GM12878 (cell line): ENCODE measurements around the gene BIVM. TPM values are rescaled to one million over a fixed set of nuclear protein-coding genes. Genes with fewer than 3 reads are reported as not detected.

Experiments
- ATAC-seq: fragments of 200-7000 bp; cut with Tn5 transposase; 3 replicates; pipeline ENCODE4 v1.9.1; 2020; ENCODE audit warnings: mild to moderate bottlenecking, moderate library complexity
- BruUV-seq: library from RNA; stranded (reverse); fragments of 400-500 nt; replicated peaks from 2 replicates; lab custom pipeline; 2021; lab: Mats Ljungman, UMichigan
- CTCF ChIA-PET: fragments of 300-600 bp; sonication (Branson Sonifier 250); formaldehyde crosslinking; extraction: SDS; loops from one replicate; lab custom pipeline; 2021; ENCODE audit warnings: inconsistent platforms; lab: Yijun Ruan, JAX
- POLR2A ChIA-PET: fragments of 350-600 bp; formaldehyde crosslinking; extraction: SDS; loops from one replicate; lab custom pipeline; 2021; ENCODE audit warnings: inconsistent platforms; lab: Charles Lee
- RAD21 ChIA-PET: fragments of 300-600 bp; sonication (Branson Sonifier 250); formaldehyde crosslinking; loops from one replicate; lab custom pipeline; 2023; ENCODE audit warnings: antibody characterized with exemption; ENCODE audit not compliant: unreplicated experiment; lab: Charles Lee
- SMC1A ChIA-PET: fragments of 300-600 bp; sonication (Branson Sonifier 250); formaldehyde crosslinking; loops from one replicate; lab custom pipeline; 2023; ENCODE audit not compliant: unreplicated experiment, uncharacterized antibody; lab: Charles Lee
- DNase-seq: peaks from one replicate; pipeline ENCODE4 v3.0.0-alpha.2; 2011; ENCODE audit warnings: low read depth, low spot score
- FAIRE-seq: peaks from 3 replicates; lab custom pipeline; 2011; peaks lifted over from hg19 to GRCh38; lab: Jason Lieb, UNC
- H2AFZ ChIP-seq: 2 replicates; pipeline ENCODE4 v1.6.0; 2011; ENCODE audit warnings: low read depth, low read length, control low read depth; ENCODE audit not compliant: control insufficient read depth
- H3K27ac ChIP-seq: 2 replicates; pipeline ENCODE4 v1.5.1; 2011; ENCODE audit warnings: control low read depth; ENCODE audit not compliant: control insufficient read depth, insufficient read depth
- H3K27me3 ChIP-seq, 2 experiments: replicated peaks in 1 of 2; 2 replicates each; pipeline versions ENCODE4 v1.6.0 to v1.6.1; 2011; ENCODE audit warnings: low read length in 1 of 2; ENCODE audit not compliant: control insufficient read depth in 2 of 2, insufficient read depth in 2 of 2
- H3K36me3 ChIP-seq, 2 experiments: 2 replicates each; pipeline ENCODE4 v1.5.1; 2011; ENCODE audit warnings: low read length in 1 of 2; ENCODE audit not compliant: control insufficient read depth in 2 of 2, insufficient read depth in 2 of 2
- H3K4me1 ChIP-seq: 2 replicates; pipeline ENCODE4 v1.6.1; 2011; ENCODE audit warnings: mild to moderate bottlenecking, low read length, moderate library complexity, mixed read lengths; ENCODE audit not compliant: control insufficient read depth, insufficient read depth
- H3K4me2 ChIP-seq: 2 replicates; pipeline ENCODE4 v1.6.0; 2011; ENCODE audit warnings: control low read depth; ENCODE audit not compliant: control insufficient read depth, insufficient read depth
- H3K4me3 ChIP-seq: fragments of 200-600 bp; sonication (generic); 2 replicates; pipeline ENCODE4 v1.5.1; 2016
- H3K79me2 ChIP-seq: 2 replicates; pipeline ENCODE4 v1.6.0; 2011; ENCODE audit warnings: low read length; ENCODE audit not compliant: control insufficient read depth, insufficient read depth
- H3K9ac ChIP-seq: 2 replicates; pipeline ENCODE4 v1.8.0; 2011; ENCODE audit warnings: low read length, control low read depth, mixed read lengths; ENCODE audit not compliant: control insufficient read depth, insufficient read depth
- H3K9me3 ChIP-seq: replicated peaks from 3 replicates; pipeline ENCODE4 v1.5.1; 2011; ENCODE audit warnings: mild to moderate bottlenecking, low read length; ENCODE audit not compliant: control insufficient read depth, insufficient read depth
- H4K20me1 ChIP-seq: 2 replicates; pipeline ENCODE4 v1.6.0; 2011; ENCODE audit not compliant: control insufficient read depth, insufficient read depth
- MTA3 ChIP-seq: IDR thresholded peaks from 2 replicates; pipeline ENCODE4 v1.6.1; 2012; ENCODE audit warnings: low read length, inconsistent platforms, borderline replicate concordance
- NKRF ChIP-seq: fragments of 450-650 bp; conservative IDR thresholded peaks from 2 replicates; pipeline ENCODE4 v1.6.1; 2017; ENCODE audit warnings: mild to moderate bottlenecking, moderate library complexity
- RCOR1 ChIP-seq: conservative IDR thresholded peaks from 2 replicates; pipeline ENCODE4 v1.6.1; 2012; ENCODE audit warnings: low read depth, low read length, improper control_type of control experiment
- RELB ChIP-seq: fragments of 450-650 bp; IDR thresholded peaks from 2 replicates; pipeline ENCODE4 v1.6.1; 2017; ENCODE audit warnings: low read depth, mild to moderate bottlenecking, moderate library complexity
- REST ChIP-seq: IDR thresholded peaks from 2 replicates; pipeline ENCODE4 v1.6.1; 2012; ENCODE audit warnings: mild to moderate bottlenecking, low read depth, low read length
- WGBS: methylation state at CpG from one replicate; pipeline ENCODE4 v1.1.6; 2016; ENCODE audit warnings: low lambda C conversion rate; ENCODE audit not compliant: insufficient replicate concordance, insufficient coverage; ENCODE audit errors: missing lambda C conversion rate; 5-methylcytosine and 5-hydroxymethylcytosine counted together
- in situ Hi-C: fragments of 300-500 bp; cut with MboI; formaldehyde crosslinking; loops from 9 replicates; pipeline ENCODE4 v1.14.3; 2018; ENCODE audit warnings: mixed read lengths
- intact Hi-C: fragments of 100-400 bp; cut with micrococcal nuclease; formaldehyde crosslinking; loops from one replicate; pipeline ENCODE4 v1.14.2; 2022; ENCODE audit not compliant: unreplicated experiment
- polyA plus RNA-seq, 11 experiments: library from polyadenylated mRNA; depleted of rRNA in 4 of 11; unstranded in 6 of 11; stranded (reverse) in 5 of 11; fragments of >200 nt; fragmentation: Nextera tagmentation in 4 of 11; fragmentation: Illumina TruSeq in 1 of 11; extraction: Ambion mirVana in 4 of 11; extraction: Trizol in 1 of 11; gene quantifications; 1 replicate in 1 of 11; 2 replicates in 10 of 11; pipeline versions ENCODE4 v1.2.1 to v1.2.3, GENCODE V29; 2011 to 2016; ENCODE audit warnings: inconsistent platforms in 2 of 11, missing spikeins in 2 of 11, low read depth in 1 of 11
- total RNA-seq, 4 experiments: library from RNA; depleted of rRNA in 3 of 4; stranded (reverse); fragments of >200 nt in 3 of 4; fragmentation: Illumina TruSeq in 1 of 4; extraction: Trizol in 1 of 4; gene quantifications; 2 replicates each; pipeline versions ENCODE4 v1.2.1 to v1.2.3, GENCODE V29; 2013 to 2021
- TF ChIP-seq, protein P1 (sequence below): fragments of 450-650 bp; IDR thresholded peaks from 2 replicates; pipeline ENCODE4 v1.6.1; 2017; ENCODE audit warnings: mild to moderate bottlenecking, moderate library complexity

Gene BIVM
- total and polyA plus RNA-seq, 10 of the 15 experiments (the other 5 are each of a cell fraction or from before 2014, with no cell fraction given): 3.4 to 20.1 (median 14.1) TPM

DNA sequence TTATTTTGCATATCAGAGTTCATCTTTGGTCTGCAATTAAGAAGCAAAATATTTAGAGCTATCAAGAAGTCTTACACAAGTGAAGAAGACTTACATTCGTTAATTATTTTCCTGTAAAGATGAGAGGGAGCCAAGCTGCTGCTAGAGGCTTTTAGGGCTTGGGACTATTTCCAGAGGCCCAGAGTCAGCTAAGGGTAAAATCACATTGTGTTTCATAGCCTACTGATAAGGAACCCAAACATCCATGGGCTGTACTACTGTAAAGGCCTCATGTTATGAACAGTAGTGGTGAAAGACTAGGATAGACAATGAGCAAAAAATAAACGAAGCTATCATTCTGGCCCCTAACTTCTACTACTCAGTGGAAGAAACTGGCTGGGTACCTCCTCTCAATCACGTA, 14.4 kb upstream of the BIVM start:
- Histone ChIP-seq H3K9me3 (peaks cover 2% of the 10 kb centered on the region; the same call in 2 of the 3 replicates), H3K27ac (no peak overlapping the region), H4K20me1 (no peaks in the 10 kb centered on the region), H3K4me1 (peaks cover 4% of the 10 kb centered on the region; the same call in 1 of the 2 replicates), H3K27me3 (no peaks in the 10 kb centered on the region), H2AFZ (no peak overlapping the region), H3K4me2 (no peak overlapping the region), H3K36me3 (peaks cover 0 to 7% of the 10 kb centered on the region in 2 experiments; a peak in 2 of 4 replicates), H3K9ac (no peak overlapping the region), H3K4me3 (no peak overlapping the region), H3K79me2 (no peaks in the 10 kb centered on the region)
- no peak for DNase-seq
- RAD21 ChIA-PET: no interaction called here
- FAIRE-seq: no peak
- no TSS peak for BruUV-seq
- CTCF ChIA-PET: interaction anchor here (0.6 to 2.1 kb wide), 2 partner anchors 10 to 16 kb away, joined by 3 to 6 read pairs; no protein-coding TSS in a partner anchor
- SMC1A ChIA-PET: interaction anchor here (1.0 kb wide), 1 partner anchor 17 kb away, joined by 3 read pairs; no protein-coding TSS in a partner anchor
- ATAC-seq: no peak
- in situ Hi-C loops: no loop called here
- intact Hi-C loops: no loop called here
- POLR2A ChIA-PET: interaction anchor here (1.0 kb wide), 1 partner anchor 16 kb away, joined by 5 read pairs; no protein-coding TSS in a partner anchor
- no peak for TF ChIP-seq MTA3
- no peak for TF ChIP-seq RCOR1
- TF ChIP-seq RELB: no peak
- TF ChIP-seq REST: no peak
- TF ChIP-seq, protein P1, sequence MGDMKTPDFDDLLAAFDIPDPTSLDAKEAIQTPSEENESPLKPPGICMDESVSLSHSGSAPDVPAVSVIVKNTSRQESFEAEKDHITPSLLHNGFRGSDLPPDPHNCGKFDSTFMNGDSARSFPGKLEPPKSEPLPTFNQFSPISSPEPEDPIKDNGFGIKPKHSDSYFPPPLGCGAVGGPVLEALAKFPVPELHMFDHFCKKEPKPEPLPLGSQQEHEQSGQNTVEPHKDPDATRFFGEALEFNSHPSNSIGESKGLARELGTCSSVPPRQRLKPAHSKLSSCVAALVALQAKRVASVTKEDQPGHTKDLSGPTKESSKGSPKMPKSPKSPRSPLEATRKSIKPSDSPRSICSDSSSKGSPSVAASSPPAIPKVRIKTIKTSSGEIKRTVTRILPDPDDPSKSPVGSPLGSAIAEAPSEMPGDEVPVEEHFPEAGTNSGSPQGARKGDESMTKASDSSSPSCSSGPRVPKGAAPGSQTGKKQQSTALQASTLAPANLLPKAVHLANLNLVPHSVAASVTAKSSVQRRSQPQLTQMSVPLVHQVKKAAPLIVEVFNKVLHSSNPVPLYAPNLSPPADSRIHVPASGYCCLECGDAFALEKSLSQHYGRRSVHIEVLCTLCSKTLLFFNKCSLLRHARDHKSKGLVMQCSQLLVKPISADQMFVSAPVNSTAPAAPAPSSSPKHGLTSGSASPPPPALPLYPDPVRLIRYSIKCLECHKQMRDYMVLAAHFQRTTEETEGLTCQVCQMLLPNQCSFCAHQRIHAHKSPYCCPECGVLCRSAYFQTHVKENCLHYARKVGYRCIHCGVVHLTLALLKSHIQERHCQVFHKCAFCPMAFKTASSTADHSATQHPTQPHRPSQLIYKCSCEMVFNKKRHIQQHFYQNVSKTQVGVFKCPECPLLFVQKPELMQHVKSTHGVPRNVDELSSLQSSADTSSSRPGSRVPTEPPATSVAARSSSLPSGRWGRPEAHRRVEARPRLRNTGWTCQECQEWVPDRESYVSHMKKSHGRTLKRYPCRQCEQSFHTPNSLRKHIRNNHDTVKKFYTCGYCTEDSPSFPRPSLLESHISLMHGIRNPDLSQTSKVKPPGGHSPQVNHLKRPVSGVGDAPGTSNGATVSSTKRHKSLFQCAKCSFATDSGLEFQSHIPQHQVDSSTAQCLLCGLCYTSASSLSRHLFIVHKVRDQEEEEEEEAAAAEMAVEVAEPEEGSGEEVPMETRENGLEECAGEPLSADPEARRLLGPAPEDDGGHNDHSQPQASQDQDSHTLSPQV: no peak
- TF ChIP-seq NKRF: no peak
- 93% methylated on average over 3 of the region's 3 CpGs for WGBS
